ENCODE results near the gene NXPE3.
"Not testable (repeated sequence)": the region's sequence is repeated elsewhere in the genome, so short reads cannot be mapped to it uniquely, and the experiment has no call there.

NXPE3 gene

DNA sequence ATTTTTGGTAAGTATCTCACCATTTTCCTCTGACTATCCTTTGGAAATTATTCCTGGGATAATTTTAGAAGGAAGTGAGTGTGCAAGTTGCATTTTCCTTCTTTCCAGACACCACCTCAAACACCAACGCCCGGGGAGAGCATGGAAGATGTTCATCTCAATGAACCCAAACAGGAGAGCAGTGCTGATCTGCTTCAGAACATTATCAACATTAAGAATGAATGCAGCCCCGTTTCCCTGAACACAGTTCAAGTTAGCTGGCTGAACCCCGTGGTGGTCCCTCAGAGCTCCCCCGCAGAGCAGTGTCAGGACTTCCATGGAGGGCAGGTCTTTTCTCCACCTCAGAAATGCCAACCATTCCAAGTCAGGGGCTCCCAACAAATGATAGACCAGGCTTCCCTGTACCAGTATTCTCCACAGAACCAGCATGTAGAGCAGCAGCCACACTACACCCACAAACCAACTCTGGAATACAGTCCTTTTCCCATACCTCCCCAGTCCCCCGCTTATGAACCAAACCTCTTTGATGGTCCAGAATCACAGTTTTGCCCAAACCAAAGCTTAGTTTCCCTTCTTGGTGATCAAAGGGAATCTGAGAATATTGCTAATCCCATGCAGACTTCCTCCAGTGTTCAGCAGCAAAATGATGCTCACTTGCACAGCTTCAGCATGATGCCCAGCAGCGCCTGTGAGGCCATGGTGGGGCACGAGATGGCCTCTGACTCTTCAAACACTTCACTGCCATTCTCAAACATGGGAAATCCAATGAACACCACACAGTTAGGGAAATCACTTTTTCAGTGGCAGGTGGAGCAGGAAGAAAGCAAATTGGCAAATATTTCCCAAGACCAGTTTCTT is 74.2 kb downstream of the NXPE3 start:
- no peak for DNase-seq (ENCODE audit: low read depth)

DNA sequence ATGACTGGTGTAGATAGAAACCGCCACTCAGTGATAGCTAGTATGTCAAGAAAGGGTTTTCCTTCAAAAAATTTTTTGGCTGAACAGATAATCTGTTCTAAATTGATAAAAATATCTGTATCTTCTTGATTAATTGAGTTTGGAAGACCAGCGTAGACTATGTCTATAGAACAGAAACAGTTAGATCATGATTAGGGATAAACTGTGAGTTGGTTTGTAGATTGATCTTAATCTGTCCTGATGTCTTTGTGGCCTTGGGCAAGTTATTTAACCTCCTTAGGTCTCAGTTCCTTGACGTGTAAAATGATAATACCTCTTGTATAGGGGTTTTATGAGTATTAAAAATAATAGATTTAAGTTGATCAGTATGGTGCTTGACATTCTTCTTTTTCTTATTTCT is 75.0 kb downstream of the NXPE3 start:
- DNase-seq (ENCODE audit: low read depth) = no peak

DNA sequence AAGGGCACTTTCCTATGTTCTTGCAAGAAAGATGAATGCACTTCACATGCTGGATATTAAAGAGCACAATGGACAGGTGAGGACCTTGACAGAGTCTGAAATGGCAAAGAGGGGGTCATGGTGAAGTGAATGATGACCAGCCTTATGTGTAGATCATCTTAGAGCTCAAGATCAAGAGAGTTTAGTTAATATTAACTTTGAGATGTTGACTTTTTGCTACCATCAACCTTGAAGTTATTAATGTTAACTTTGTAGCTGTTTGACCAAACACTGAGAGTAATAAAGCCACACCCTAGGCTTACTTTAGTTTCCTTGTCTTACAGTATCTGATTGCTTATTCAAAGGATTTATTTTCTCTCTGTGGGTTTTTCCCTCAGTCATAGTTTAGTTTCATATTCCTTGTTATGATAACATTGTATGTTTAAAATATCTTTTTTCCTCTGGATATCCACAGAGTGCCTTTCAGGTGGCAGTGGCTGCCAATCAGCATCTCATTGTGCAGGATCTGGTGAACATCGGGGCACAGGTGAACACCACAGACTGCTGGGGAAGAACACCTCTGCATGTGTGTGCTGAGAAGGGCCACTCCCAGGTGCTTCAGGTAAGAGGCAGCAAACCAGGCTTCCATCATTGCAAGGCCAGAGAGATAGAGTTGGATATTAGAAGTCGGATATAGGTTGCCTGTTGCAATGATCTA is 75.7 kb downstream of the NXPE3 start:
- no peak for DNase-seq (ENCODE audit: low read depth)

DNA sequence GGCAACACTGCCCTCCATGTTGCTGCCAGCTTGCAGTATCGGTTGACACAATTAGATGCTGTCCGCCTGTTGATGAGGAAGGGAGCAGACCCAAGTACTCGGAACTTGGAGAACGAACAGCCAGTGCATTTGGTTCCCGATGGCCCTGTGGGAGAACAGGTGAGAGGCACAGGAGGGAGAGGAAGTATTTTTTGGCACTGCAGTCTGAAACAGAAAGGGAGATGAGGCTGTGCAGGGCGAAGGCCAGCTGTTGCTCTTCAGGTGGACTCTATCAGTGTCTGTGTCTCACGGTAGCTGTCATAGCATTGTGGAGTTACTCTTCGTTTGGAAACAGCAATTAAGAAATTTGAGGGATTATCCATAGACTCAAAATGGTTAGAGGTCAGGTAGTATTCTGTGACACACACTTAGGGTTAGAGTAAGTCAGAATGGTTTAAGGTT is 78.3 kb downstream of the NXPE3 start:
- no peak for DNase-seq (ENCODE audit: low read depth)

DNA sequence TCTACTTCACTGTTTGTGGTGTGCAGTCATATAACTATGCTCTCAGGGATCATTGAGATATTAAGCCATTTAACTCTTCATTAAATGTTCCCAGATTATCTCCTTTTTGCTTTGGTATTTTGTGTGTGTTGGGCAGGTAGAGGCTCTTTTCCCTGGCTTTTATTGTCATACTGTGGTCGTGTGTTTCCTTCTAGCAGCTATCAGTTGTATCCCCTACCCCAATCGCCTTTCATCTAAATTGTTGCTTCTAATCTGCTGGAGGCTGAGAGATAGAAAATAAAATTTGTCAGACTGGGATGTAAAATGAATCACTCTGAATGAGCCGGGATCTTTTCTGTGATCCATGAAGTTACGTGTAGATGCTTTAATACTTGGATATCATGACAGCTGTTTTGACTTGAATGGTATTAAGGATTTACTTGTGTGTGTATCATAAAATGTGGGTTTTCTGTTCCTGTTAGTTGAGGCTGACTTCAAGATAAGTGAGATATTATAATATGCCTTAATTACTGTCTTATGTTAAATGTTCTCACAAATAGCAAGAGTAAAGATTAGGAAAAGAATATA is 79.5 kb downstream of the NXPE3 start:
- DNase-seq (ENCODE audit: low read depth) = no peak

DNA sequence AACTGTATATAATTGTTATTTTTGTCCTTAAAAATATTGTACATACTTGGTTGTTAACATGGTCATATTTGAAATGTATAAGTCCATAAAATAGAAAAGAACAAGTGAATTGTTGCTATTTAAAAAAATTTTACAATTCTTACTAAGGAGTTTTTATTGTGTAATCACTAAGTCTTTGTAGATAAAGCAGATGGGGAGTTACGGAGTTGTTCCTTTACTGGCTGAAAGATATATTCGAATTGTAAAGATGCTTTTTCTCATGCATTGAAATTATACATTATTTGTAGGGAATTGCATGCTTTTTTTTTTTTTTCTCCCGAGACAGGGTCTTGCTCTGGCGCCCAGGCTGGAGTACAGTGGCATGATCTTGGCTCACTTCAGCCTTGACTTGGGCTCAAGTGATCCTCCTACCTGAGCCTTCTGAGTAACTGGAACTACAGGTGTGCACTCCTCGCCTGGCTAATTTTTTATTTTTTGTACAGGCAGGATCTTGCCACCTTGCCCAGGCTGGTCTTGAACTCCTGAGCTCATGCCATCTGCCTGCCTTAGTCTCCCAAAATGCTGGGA is 81.0 kb downstream of the NXPE3 start:
- no peak for DNase-seq (ENCODE audit: low read depth)

DNA sequence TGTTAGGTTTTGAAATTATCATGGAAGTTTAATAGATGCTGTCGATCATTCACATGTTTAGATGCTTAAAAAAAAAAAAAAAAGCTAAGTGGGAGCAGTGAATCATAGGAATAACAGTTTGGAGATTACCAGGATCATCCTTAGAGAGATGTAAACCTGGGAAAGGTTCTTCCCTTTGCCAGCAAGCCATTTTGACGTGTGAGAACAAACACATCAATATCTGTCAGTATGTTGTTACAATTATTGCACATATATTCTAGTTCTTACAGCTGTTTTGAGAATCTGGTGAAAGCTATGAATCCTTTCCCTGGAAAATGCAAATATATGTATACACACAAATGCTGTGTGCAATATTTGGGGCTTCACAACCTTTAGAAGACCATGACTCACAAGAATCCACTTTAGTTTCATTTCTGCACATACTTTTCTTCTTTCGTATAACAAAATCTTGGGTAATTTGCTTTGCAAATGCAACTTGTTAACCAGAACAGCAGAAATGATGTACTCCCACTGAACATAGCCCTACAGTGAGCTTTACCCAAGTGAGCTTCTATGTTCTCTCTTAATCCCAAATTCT is 82.3 kb downstream of the NXPE3 start:
- DNase-seq (ENCODE audit: low read depth) = no peak

DNA sequence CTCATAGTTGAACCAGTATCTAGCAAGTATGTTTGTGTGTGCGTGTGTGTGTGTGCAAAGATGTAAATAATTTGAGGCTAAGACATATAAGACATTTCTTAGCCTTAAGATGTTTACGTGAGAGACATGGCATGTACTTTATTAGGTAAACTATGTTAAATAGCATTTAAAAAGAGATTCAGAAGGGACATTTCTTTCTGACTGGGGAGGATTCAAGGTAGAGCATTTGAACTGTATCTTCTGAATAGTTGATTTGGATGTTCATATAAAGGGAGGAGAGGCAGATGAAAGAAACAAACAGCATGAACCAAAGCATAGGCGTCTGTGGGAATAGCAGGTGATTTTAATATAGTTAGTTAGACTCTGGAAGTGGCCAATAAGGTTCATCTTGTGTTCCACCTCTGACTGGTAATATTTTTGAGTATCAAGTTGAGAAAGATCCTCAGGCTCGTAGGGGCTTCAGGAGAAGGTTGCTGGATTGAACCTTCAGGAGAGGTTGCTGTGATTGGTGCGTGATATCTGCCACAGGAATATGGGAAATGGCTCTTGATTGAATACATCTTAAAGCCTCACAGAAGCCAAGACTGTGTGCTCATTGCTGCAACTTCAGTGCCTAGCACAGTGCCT is 82.9 kb downstream of the NXPE3 start:
- DNase-seq (ENCODE audit: low read depth) = no peak

DNA sequence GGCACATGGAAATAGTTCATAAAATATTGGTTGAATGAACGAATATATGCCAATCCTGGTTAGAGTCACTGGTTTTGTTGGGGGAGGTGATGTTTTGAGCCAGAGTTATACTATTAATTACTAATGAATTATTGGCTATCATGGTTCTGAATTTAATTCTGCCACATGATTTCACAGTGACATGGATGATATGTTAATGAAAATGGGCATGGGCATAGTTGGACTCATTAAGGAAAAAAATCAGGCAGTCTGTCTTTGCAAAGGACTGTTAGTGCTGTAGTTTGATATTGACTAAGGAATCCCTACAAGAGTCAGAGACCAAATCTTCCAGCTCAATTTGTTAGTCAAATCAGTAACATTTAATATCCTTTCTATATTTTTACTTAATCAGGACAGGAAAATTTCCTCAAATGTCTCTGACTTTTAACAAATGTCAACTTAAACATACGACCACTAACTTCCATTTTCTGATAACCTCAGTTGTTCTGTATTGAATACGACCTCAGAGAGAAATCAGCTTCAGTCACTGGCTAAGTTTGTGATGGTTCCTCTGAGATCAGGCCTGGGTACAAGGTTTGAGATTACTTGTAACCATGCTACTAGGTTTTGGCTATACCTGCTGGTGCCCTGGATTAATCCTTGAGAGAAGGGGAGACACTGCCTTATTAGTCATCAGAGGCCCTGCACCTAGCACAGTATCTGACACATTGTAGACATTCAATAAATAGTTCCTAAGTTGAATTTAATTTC is 83.6 kb downstream of the NXPE3 start:
- no peak for DNase-seq (ENCODE audit: low read depth)

DNA sequence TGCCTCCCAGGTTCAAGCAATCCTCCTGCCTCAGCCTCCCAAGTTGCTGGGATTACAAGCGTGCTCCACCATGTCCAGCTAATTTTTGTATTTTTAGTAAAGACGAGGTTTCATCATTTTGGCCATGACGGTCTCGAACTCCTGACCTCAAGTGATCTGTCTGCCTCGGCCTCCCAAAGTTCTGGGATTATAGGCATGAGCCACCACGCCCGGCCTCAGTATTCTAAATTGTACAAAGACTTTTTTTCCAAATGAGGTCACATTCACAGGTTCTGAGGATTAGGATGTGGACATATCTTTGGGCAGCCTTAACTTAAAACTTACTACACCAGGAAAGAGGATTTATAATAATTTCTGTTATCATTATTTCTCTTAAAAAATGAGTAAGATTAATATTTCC is 85.9 kb downstream of the NXPE3 start:
- DNase-seq (ENCODE audit: low read depth) = not testable (repeated sequence)

DNA sequence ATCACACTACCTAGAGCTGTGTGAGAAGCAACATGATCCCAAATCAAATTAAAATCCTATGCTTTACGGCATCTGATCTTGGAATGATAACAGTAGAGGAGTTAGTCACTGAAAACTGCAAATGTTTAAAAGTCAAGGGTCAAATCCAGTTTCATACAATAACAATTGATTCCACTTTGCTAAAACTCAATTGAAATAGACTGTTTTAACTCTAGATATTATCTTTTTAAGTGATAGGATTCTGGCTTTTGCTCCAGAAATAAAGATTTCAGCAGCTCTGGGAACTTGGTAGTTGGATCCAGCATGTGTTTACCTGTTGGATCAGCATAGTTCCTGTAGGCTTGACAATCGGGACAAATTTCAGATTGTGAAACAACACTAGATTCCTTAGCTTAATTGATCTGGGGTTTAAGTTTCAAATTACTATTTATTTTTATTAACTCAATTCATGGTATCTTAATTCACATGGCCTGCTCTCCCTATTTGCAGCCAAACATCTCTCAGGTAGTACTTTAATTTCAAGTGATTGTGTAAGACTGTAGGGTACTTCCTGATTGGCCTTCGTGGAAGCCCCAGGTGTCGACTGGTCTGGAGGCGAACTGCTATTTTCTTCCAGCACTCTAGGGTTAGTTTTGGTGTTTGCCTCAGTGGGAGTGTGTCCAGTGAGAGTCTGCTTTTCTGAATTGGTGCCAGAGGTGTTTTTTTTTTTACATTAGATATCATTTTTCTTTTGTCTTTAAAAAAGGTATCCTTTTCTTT is 86.9 kb downstream of the NXPE3 start:
- DNase-seq (ENCODE audit: low read depth) = no peak

DNA sequence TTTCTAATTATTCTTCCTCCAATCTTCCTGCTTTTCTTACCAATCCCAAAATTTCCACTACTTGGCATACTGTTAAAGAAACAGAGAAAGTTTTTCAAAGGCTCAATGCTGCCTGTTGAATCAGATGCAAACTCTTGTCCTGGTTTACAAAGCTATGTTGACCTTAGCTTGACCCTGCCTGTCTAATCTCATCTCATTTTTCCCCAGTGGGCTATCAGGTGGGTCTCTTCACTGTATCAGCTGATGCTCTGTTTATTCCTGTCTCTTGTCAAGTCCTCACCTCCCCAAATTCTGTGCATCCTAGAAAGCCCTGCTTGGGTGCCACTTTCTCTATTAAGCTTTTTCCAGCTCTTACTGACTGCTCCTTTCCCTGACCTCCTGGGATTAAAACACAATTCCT is 88.5 kb downstream of the NXPE3 start:
- DNase-seq (ENCODE audit: low read depth) = no peak

DNA sequence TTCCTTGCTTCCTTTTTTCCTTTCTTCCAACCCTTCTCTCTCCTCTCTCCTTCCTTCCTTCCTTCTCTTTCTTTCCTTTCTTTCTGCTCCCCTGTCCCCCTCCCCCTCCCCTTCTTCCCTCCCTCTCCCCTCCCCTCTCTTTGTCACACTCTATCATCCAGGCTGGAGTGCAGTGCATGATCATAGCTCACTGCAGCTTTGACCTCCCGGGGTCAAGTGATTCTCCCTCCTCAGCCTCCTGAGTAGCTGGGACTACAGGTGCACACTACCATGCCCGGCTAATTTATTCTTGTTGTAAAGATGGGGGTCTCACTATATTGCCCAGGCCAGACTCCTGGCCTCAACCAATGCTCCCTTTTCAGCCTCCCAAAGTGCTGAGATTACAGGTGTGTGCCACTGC is 89.0 kb downstream of the NXPE3 start:
- no peak for DNase-seq (ENCODE audit: low read depth)

DNA sequence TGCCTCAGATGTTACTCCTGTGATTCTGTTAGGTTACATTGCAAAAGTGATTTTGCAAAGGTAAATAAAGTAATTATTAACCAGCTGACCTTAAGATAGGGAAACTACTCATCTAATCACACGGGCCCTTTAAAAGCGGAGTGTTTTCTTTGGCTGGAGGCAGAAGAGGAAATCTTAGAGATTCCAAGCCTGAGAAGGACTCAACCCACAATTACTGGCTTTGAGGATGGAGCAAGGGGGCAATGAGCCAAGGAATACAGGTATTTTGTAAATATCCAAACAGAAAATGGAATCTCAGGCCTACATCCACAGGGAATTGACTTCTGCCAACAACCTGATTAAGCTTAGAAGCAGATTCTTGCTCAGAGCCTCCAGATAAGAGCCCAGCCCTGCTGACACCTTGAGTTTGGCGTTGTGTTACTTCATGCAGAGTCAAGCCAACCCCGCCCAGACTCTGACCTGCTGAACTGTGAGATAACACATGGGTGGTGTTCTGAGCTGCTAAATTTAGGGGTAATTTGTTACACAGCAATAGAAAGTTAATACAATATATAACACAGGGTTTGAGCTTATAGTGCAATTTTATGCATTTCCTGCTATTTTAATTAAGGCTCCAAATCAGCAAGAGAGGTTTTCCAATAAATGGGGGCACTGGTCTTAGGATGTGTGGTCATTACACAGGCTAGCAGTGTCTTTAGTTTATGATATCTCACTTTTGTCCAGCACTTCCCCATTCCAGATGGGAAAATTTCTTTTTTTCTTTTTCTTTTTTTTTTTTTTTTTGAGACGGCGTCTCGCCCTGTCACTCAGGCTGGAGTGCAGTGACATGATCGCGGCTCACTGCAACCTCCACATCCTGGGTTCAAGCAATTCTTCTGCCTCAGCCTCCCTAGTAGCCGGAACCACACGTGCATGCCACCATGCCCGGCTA is 89.8 kb downstream of the NXPE3 start:
- DNase-seq (ENCODE audit: low read depth) = no peak

DNA sequence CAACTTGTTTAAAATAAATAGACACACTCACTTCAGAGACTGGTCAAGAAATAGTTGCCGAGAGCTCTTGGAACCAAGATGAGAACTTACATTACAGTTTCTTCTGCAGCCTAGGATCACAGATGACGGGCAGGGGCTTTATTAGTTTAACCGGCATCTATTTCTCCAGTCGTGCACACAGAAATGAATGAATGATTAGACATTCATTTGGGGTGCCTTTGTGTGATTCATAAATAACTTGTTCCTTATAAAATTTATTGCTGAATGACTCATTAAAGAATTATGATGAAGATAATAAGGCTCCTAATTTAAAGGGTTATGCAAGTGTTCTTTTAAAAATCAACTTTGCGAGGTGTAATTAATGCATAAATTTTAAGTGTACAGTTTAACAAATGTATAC is 91.1 kb downstream of the NXPE3 start:
- no peak for DNase-seq (ENCODE audit: low read depth)

DNA sequence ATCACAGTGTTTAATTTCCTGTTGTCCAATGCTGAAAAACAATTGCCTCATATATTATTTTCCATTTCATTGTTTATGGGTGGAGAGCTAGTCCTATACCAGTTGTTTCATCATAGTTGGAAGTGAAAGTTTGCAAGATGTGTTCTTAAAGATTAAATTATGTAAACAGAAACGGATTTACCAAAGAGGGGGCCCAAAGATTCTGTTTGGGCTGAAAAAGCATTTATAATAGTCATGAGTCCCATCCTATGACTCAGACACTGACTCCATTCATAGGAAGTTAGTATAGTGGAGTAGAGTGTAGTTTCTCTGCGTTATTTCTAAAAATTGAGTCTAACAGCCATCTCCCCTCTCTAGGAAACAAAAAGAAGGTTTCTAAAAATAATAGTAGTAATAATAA is 94.6 kb downstream of the NXPE3 start:
- no peak for DNase-seq (ENCODE audit: low read depth)

DNA sequence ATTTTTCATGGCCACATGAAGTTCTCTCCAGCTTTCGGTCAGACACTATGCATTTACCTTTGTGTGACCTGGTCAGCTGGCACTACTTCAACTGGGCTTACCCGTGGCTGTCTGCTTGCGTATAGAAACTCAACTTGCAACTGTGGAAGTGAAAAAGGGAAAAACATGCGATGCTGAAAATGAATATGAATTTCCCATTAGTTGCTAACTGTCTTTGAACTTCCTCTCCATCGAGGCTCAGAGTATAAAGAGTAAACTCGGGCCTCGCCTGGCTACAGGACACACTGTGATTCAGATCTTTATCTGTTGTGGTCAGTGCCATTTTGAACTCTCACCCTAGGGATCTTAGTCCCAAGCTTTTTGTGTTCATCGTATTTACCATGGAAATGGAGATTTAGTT is 97.1 kb downstream of the NXPE3 start:
- DNase-seq (ENCODE audit: low read depth) = no peak

All from activated T-helper 1 cell treated with Interleukin-2 at 50 U/mL for 16 hours (primary cell).